Fibroblast of skin of scalp (primary cell): ENCODE data around the gene APEX1.
A peak's percentile ranks its signal among the peaks of the same experiment; 100 is the strongest.
"Not testable (repeated sequence)": the region's sequence is repeated elsewhere in the genome, so short reads cannot be mapped to it uniquely, and the experiment has no call there.

Experiments
- DNase-seq: peaks from one replicate; pipeline ENCODE4 v3.0.0-alpha.2; 2013

The APEX1 gene

DNA sequence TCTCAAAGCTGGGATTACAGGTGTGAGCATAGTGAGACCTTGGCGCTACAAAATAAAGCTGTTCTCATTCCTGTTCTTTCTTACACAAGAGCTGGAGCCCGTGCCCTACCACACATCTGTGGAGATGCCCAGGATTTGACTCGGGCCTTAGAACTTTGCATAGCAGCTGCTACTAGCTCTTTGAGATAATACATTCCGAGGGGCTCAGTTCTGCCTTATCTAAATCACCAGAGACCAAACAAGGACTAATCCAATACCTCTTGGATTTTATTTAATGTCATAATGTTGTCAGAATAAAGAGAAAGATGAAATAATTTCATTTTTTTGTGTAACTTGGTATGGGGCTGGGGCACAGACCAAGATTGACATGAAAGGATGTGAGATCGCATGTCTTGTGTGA lies 21.8 kb downstream of the APEX1 start:
- DNase-seq = no peak

DNA sequence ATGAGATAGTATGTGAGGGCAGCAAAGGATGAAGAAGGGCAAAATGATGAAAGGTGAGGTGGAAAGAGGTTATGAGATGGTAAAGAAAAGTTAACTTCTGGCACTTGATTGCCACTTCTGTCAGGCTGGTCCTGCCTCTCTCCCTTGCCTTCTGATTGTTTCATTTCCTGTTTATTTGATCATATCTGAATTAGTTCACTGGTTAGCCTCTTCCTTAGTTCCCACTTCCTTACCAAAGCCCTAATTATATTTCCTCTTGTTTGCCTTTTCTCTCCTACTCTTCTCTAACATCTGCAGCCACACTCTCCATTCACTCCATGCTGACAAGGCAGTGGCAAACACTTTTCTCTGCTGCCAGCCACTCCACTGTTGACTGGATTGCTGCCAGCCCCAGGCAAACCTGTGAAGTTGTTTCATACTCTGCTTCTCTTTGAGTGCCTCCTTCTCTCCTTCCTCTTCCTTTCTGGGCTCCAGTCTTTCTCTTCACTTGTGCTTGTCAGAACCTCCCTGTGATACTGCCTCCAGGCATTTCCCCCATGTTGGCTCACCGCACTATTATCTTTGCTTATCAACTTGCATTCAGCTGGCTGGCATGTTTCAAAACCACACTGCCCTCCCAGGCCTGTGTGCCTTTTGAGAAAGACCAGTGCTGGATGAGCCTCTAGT lies 22.3 kb downstream of the APEX1 start:
- DNase-seq = peak; percentile 11

DNA sequence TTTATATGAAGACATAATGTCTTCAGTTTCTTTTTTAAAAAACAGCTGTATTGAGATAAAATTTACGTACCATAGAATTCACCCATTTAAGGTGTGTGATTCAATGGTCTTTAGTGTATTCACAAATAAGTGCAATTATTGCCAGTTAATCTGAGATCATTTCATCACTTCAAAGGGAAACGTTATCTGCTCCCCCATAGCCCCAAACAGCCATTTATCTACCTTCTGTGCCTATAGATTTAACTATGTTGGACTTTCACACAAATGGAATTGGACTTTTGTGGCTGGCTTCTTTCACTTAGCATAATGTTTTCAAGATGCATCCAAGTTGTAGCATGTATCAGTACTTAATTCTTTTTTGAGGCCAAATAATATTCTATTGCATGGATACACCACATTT lies 23.9 kb downstream of the APEX1 start:
- no peak for DNase-seq

DNA sequence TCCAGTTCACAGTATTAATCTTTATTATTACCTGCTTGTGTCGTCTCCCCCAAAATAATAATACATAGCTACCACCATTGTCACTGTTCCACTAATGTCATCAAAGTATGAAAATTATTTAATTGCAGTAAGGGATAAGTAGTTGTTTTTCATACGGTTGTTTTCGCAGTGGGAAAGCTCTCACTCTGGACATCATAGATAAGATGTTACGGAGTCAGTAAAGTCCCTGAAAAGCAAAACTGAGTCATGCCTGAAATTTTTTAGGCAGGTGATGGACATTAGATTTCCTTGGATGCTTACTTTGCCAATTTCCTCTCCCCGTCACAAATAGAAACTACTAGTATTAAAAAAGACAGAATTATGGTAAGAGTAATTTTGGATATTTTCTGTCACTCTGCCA lies 27.4 kb downstream of the APEX1 start:
- DNase-seq = no peak

GRCh38 chr14:20485900-20486299 lies 30.9 kb downstream of the APEX1 start:
- DNase-seq = no peak

DNA sequence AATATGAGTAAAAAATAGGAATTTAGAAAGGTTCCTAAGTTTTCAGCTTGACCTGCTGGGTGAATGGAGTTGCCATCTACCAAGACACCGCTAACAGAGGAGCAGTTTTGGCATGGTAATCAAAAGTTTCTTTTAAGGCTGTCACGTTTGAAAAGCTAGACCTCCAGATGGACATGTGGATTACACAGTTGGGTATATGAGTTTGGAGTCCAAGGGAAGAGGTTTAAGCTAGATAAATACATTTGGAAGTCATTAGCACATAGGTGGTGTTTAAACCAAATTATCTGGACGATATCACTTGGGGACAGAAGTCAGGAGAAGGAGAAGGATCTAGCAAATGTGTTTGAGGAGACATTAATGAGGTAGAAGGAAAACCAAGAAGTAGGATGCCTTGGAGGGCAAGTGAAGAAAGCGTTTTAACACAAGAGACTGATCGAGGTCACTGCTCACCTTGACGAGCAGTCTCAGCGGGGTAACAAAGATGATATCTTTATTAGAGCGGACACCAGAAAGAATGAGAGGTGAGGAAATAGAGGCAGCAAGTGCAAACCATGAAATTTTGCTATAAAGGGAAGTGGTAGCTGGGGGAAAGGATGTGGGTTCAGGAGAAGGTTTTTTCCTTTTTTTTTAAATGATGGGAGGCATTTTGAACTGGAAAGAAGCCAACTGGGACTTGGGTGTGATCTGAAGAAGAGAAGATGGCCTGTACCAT lies 31.8 kb downstream of the APEX1 start:
- no peak for DNase-seq

- no peak for DNase-seq
Observed at GRCh38 chr14:20487396-20487725, 32.3 kb downstream of the APEX1 start.

DNA sequence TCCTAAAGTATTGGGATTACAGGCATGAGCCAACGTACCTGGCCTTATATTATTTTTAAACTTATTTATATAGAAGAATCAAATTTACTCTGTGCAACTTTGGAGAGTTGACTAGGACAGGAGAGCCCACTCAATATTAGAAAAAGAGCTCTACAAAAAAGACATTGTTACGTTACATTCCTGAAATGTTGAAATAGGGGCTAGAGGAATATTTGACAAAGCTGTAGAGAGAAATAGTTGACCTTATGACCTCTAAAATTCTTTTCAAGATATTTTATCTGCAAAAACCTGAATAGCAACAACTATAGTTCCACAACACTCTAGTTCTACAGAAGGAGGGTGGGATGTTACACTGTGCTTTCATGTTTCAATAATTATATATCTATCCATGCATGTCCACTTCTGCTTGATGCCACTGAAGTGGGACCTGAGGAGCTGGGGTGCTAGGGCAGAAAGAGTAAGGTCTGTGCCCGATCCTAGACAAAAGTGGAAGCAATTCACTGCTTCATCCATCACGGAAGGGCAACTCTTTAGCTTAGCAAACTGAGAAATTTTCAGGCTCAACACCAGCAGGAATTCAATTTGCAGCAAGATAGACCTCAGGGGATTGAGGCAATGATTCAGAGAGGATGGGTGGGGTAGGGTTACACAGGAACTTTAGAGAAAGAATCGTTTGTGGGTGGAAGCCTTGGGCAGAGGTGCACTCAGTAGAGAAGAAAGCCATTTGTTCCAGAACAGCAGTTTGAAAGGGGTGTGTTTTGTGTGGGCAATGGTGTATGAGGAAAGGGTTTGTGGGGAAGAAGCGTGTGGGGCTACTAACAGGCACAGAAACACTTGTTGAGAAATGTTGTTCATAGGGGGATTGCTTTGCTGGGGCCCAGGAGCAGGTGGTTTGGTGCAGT lies 34.3 kb downstream of the APEX1 start:
- peak; percentile 1 for DNase-seq

- DNase-seq = no peak
Observed at GRCh38 chr14:20490563-20490962, 35.5 kb downstream of the APEX1 start.

DNA sequence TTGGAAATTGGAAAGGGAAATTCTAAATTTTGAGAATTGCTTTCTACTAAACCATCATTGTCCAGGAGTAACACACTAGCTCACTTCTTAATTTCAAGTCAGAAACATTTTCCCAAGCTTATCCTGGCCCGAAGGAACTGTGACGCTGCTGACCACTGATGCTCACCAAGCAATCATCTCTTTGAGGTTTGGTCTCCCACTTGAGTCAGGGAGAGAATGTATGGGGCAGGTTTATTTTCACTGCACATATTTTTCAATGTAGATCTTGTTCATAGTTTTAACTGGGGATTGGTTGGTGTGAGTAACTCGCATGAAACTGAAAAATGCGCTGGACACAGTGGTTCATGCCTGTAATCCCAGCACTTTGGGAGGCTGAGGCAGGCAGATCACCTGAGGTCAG lies 37.5 kb downstream of the APEX1 start:
- DNase-seq = no peak

GRCh38 chr14:20493634-20494033 lies 38.6 kb downstream of the APEX1 start:
- DNase-seq = no peak

- DNase-seq = no peak
Observed at GRCh38 chr14:20494935-20495766, 40.1 kb downstream of the APEX1 start.

DNA sequence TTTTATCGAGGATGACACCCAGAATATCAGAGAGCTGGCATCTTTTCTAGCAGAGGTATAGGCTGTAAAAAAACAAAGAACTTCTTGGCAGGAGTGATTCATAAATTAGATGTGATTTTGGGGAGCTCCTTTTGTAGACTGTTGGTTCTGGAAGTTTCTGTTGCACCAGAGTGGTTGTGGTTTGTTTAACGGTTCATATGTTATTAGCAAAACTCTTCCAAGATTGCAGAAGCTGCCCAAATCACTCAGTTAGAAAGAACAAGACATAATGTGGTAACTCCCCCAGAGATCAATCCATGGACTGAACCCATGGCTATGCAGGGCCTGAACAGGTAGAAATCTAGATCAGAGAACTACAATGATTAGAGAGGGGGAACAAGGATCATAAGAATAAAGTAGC lies 43.6 kb downstream of the APEX1 start:
- no peak for DNase-seq

DNA sequence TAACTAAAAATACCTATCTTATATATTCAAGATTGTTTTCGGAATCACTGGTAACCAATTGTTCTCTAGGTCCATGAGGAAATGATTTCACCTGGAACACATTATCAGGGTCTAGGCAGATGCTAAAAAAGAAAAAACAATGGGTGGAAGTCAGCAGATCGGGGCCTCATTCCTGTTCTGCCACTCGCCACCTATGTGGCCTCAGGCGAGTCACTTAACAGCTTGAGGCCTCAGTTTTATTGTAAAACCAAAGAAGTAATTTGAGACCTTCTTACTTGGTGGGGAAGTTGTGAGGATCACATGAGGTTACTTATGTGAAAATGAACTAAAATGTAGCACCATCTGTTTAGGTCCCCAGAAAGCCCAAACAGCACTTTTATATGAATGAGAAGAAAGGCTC lies 44.1 kb downstream of the APEX1 start:
- no peak for DNase-seq

DNA sequence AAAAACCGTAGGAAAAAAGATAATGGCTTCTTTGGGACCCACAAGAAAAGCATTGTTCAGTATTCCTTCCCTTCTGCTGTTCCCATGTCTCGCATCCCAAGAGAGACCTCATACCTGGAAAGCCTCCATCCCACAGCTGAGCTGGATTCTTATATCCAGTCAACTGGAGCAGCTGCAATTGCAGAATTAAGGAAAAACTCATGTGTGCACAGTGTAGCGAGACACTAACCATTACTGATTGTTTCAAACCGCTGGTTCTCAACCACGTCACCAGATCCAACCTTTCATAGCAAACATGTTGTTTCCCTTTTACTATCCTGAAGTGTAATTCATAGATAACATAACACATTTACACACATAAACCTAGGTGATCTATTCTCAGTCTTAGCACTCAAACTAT lies 44.9 kb downstream of the APEX1 start:
- DNase-seq = no peak

- peak; percentile 20 for DNase-seq
Observed at GRCh38 chr14:20501346-20501745, 46.3 kb downstream of the APEX1 start.

DNA sequence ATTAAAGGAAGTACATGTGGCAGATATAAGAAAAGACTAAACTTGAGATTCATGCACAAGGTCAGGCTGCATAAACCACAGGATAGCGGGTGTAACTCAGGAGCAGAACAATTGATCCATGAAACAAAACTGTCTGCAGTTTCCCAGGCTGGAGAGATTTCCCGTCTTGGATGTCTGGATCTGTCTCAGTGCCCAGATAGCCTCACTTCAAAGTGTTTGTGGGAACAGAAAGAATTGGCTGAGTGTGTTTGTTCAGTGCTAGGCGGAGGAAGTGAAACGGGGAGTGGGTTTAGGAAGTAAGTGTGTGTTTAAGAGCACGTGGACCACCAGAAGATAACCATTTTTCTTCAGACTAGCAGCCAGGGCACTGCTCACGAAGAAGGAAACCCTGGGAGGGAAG lies 48.9 kb downstream of the APEX1 start:
- no peak for DNase-seq

- not testable (repeated sequence) for DNase-seq
Observed at GRCh38 chr14:20506276-20506675, 51.2 kb downstream of the APEX1 start.

DNA sequence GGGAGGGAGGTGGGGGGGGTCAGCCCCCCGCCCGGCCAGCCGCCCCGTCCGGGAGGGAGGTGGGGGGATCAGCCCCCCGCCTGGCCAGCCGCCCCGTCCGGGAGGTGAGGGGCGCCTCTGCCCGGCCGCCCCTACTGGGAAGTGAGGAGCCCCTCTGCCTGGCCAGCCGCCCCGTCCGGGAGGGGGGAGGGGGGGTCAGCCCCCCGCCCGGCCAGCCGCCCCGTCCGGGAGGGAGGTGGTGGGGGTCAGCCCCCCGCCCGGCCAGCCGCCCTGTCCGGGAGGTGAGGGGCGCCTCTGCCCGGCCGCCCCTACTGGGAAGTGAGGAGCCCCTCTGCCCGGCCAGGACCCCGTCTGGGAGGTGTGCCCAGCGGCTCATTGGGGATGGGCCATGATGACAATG lies 51.7 kb downstream of the APEX1 start:
- not testable (repeated sequence) for DNase-seq
